H1 (cell line): ENCODE data around the gene MED12L. TPM values are rescaled to one million over a fixed set of nuclear protein-coding genes. Genes with fewer than 3 reads are reported as not detected.

Experiments
- CTCF ChIA-PET: fragments of 300-600 bp; sonication (Branson Sonifier 250); formaldehyde crosslinking; loops from one replicate; lab custom pipeline; 2021; ENCODE audit not compliant: partially characterized antibody; lab: Charles Lee
- POLR2A ChIA-PET: fragments of 300-600 bp; sonication (Branson Sonifier 250); formaldehyde crosslinking; loops from one replicate; lab custom pipeline; 2021; ENCODE audit warnings: inconsistent platforms; ENCODE audit not compliant: partially characterized antibody; lab: Charles Lee
- DNase-seq, 2 experiments: peaks; one replicate each; pipeline versions ENCODE4 v3.0.0 to v3.0.0-alpha.2; 2010 to 2022; ENCODE audit warnings: low spot score in 2 of 2, low read depth in 1 of 2, mixed read lengths in 1 of 2
- FAIRE-seq: peaks from 2 replicates; lab custom pipeline; 2011; peaks lifted over from hg19 to GRCh38; lab: Jason Lieb, UNC
- H2AFZ ChIP-seq: 2 replicates; pipeline ENCODE4 v1.8.1; 2012; ENCODE audit warnings: low read length, inconsistent platforms
- H2AK5ac ChIP-seq: 2 replicates; pipeline ENCODE4 v1.6.1; 2013; ENCODE audit warnings: low read depth, low read length
- H2BK120ac ChIP-seq: replicated peaks from 2 replicates; pipeline ENCODE3; 2013; ENCODE audit warnings: low read depth, low read length, inconsistent platforms
- H2BK12ac ChIP-seq: 2 replicates; pipeline ENCODE4 v1.6.1; 2013; ENCODE audit warnings: low read depth, low read length
- H2BK15ac ChIP-seq: 2 replicates; pipeline ENCODE4 v1.6.1; 2013; ENCODE audit warnings: low read length
- H2BK20ac ChIP-seq: 2 replicates; pipeline ENCODE4 v1.6.1; 2013; ENCODE audit warnings: low read length
- H2BK5ac ChIP-seq: 2 replicates; pipeline ENCODE4 v1.6.1; 2013; ENCODE audit warnings: low read depth, low read length
- H3K14ac ChIP-seq: 2 replicates; pipeline ENCODE4 v1.6.1; 2013; ENCODE audit warnings: inconsistent platforms; ENCODE audit not compliant: insufficient read length
- H3K18ac ChIP-seq: 2 replicates; pipeline ENCODE4 v1.6.1; 2013; ENCODE audit warnings: low read length; ENCODE audit errors: extremely low read depth
- H3K23ac ChIP-seq: 2 replicates; pipeline ENCODE4 v1.6.1; 2013; ENCODE audit warnings: inconsistent platforms; ENCODE audit not compliant: insufficient read length
- H3K23me2 ChIP-seq: 2 replicates; pipeline ENCODE4 v1.6.1; 2013; ENCODE audit warnings: low read depth, low read length
- H3K27ac ChIP-seq: 2 replicates; pipeline ENCODE4 v1.6.1; 2011; ENCODE audit warnings: low read depth, low read length, inconsistent platforms
- H3K27me3 ChIP-seq, 4 experiments: replicated peaks in 1 of 4; 1 replicate in 1 of 4; 2 replicates in 3 of 4; pipeline versions ENCODE4 v1.6.1 to v1.8.1; 2011 to 2013; ENCODE audit warnings: low read length in 3 of 4, mild to moderate bottlenecking in 3 of 4, inconsistent platforms in 2 of 4, mixed read lengths in 2 of 4, moderate library complexity in 1 of 4; ENCODE audit not compliant: control insufficient read depth in 3 of 4, insufficient read depth in 3 of 4; ENCODE audit errors: extremely low read depth in 1 of 4
- H3K36me3 ChIP-seq, 4 experiments: 2 replicates each; pipeline versions ENCODE4 v1.6.1 to v1.8.1; 2011 to 2013; ENCODE audit warnings: mild to moderate bottlenecking in 4 of 4, low read length in 3 of 4, moderate library complexity in 2 of 4, control low read depth in 1 of 4, inconsistent platforms in 1 of 4; ENCODE audit not compliant: insufficient read depth in 4 of 4, control insufficient read depth in 2 of 4
- H3K4ac ChIP-seq: replicated peaks from 2 replicates; pipeline ENCODE3; 2013; ENCODE audit warnings: low read length, low read depth, mixed read lengths, inconsistent platforms; ENCODE audit not compliant: insufficient read length
- H3K4me1 ChIP-seq, 4 experiments: replicated peaks in 1 of 4; 1 replicate in 1 of 4; 2 replicates in 3 of 4; pipeline versions ENCODE4 v1.6.1 to v1.8.1; 2011 to 2013; ENCODE audit warnings: low read length in 3 of 4, inconsistent platforms in 2 of 4, mixed read lengths in 1 of 4; ENCODE audit not compliant: insufficient read depth in 4 of 4, control insufficient read depth in 3 of 4
- H3K4me2 ChIP-seq, 2 experiments: 2 replicates each; pipeline versions ENCODE4 v1.6.1 to v1.8.1; 2011 to 2013; ENCODE audit warnings: low read depth in 2 of 2, low read length in 2 of 2, control low read depth in 1 of 2, inconsistent platforms in 1 of 2, mild to moderate bottlenecking in 1 of 2; ENCODE audit not compliant: insufficient read depth in 1 of 2
- H3K4me3 ChIP-seq, 4 experiments: fragments of 200-600, 300-600 bp in 1 of 4; sonication (generic), shearing (Covaris generic), sonication (Bioruptor Twin) in 1 of 4; 2 replicates each; pipeline versions ENCODE4 v1.5.1 to v1.8.1; 2011 to 2016; ENCODE audit warnings: low read length in 4 of 4, low read depth in 3 of 4, control low read depth in 2 of 4, inconsistent platforms in 2 of 4, mild to moderate bottlenecking in 2 of 4, mixed read lengths in 1 of 4, moderate library complexity in 1 of 4; ENCODE audit not compliant: insufficient read depth in 2 of 4; ENCODE audit errors: extremely low read depth in 1 of 4
- H3K56ac ChIP-seq: replicated peaks from 2 replicates; pipeline ENCODE3; 2013; ENCODE audit warnings: low read depth, mild to moderate bottlenecking, mixed read lengths, low read length, inconsistent platforms; ENCODE audit not compliant: insufficient read length
- H3K79me1 ChIP-seq: 2 replicates; pipeline ENCODE4 v1.6.1; 2013; ENCODE audit warnings: low read depth, low read length, control low read depth
- H3K79me2 ChIP-seq, 2 experiments: 2 replicates each; pipeline versions ENCODE4 v1.6.1 to v1.8.1; 2012 to 2013; ENCODE audit warnings: low read length in 2 of 2, mild to moderate bottlenecking in 2 of 2, inconsistent platforms in 1 of 2; ENCODE audit not compliant: insufficient read depth in 2 of 2, control insufficient read depth in 1 of 2
- H3K9ac ChIP-seq, 4 experiments: replicated peaks in 1 of 4; 1 replicate in 1 of 4; 2 replicates in 3 of 4; pipeline versions ENCODE4 v1.6.1 to v1.8.1; 2011 to 2013; ENCODE audit warnings: low read depth in 3 of 4, low read length in 3 of 4, control low read depth in 2 of 4, mild to moderate bottlenecking in 2 of 4, moderate library complexity in 2 of 4, inconsistent platforms in 1 of 4; ENCODE audit errors: extremely low read depth in 1 of 4
- H3K9me3 ChIP-seq, 2 experiments: 2 replicates each; pipeline versions ENCODE4 v1.6.1 to v1.8.1; 2012 to 2013; ENCODE audit warnings: mild to moderate bottlenecking in 2 of 2, moderate library complexity in 2 of 2, control low read depth in 1 of 2, inconsistent platforms in 1 of 2, low read depth in 1 of 2, low read length in 1 of 2, mixed read lengths in 1 of 2; ENCODE audit not compliant: insufficient read depth in 2 of 2
- H4K20me1 ChIP-seq, 2 experiments: replicated peaks in 1 of 2; 2 replicates each; pipeline versions ENCODE3 to v1.8.1; 2011 to 2013; ENCODE audit warnings: inconsistent platforms in 2 of 2, low read length in 2 of 2, mild to moderate bottlenecking in 1 of 2; ENCODE audit not compliant: insufficient read depth in 2 of 2, control insufficient read depth in 1 of 2
- H4K5ac ChIP-seq: 2 replicates; pipeline ENCODE4 v1.6.1; 2013; ENCODE audit warnings: low read length, low read depth, mixed read lengths, inconsistent platforms; ENCODE audit not compliant: insufficient read length
- H4K8ac ChIP-seq: 2 replicates; pipeline ENCODE4 v1.8.0; 2013; ENCODE audit warnings: mild to moderate bottlenecking, moderate library complexity, low read length, inconsistent platforms; ENCODE audit not compliant: insufficient read depth; ENCODE audit errors: extremely low read depth
- H4K91ac ChIP-seq: replicated peaks from 2 replicates; pipeline ENCODE3; 2013; ENCODE audit warnings: low read length, mixed read lengths, inconsistent platforms; ENCODE audit not compliant: insufficient read length
- EZH2 ChIP-seq: fragments of 200-600 bp; sonication (generic); IDR thresholded peaks from 2 replicates; pipeline ENCODE4 v1.7.1; 2012; ENCODE audit warnings: low read depth, mild to moderate bottlenecking, moderate library complexity, low read length, inconsistent platforms; ENCODE audit not compliant: severe bottlenecking
- FOSL1 ChIP-seq: IDR thresholded peaks from 2 replicates; pipeline ENCODE4 v1.6.1; 2011; ENCODE audit warnings: mild to moderate bottlenecking, low read depth, low read length, moderate library complexity; ENCODE audit not compliant: insufficient read depth
- GTF2F1 ChIP-seq: IDR thresholded peaks from 2 replicates; pipeline ENCODE4 v1.6.1; 2012; ENCODE audit warnings: low read depth, low read length, improper control_type of control experiment, borderline replicate concordance
- HDAC6 ChIP-seq: IDR thresholded peaks from one replicate; pipeline ENCODE4 v1.7.1; 2012; ENCODE audit warnings: low read depth, mild to moderate bottlenecking, inconsistent platforms, low read length, moderate library complexity
- SIRT6 ChIP-seq: IDR thresholded peaks from one replicate; pipeline ENCODE4 v1.7.1; 2012; ENCODE audit warnings: low read length, inconsistent platforms
- TAF7 ChIP-seq: optimal IDR thresholded peaks from 2 replicates; pipeline ENCODE3; 2011; ENCODE audit warnings: low read depth, mild to moderate bottlenecking, inconsistent platforms, low read length, moderate library complexity, borderline replicate concordance
- TCF12 ChIP-seq: IDR thresholded peaks from 2 replicates; pipeline ENCODE4 v1.6.1; 2011; ENCODE audit warnings: low read depth, mild to moderate bottlenecking, low read length
- TEAD4 ChIP-seq: IDR thresholded peaks from 2 replicates; pipeline ENCODE4 v1.6.1; 2012; ENCODE audit warnings: low read depth, low read length, inconsistent platforms, mixed read lengths
- ZNF274 ChIP-seq: IDR thresholded peaks from 2 replicates; pipeline ENCODE4 v1.7.0; 2012; ENCODE audit warnings: low read length, borderline replicate concordance; ENCODE audit errors: extremely low read depth
- WGBS, 2 experiments: shearing (Covaris generic) in 1 of 2; methylation state at CpG; one replicate each; pipeline versions ENCODE4 v1.1.6 to v1.1.7; 2013 to 2015; ENCODE audit warnings: low lambda C conversion rate in 2 of 2, mixed read lengths in 2 of 2, inconsistent platforms in 1 of 2, low coverage in 1 of 2, missing lambda C conversion rate in 1 of 2; ENCODE audit not compliant: insufficient replicate concordance in 2 of 2, insufficient coverage in 1 of 2, insufficient read length in 1 of 2; ENCODE audit errors: extremely low coverage in 1 of 2, missing lambda C conversion rate in 1 of 2; 5-methylcytosine and 5-hydroxymethylcytosine counted together
- polyA plus RNA-seq, 7 experiments: library from polyadenylated mRNA; depleted of rRNA in 3 of 7; stranded (reverse) in 5 of 7; unstranded in 2 of 7; fragments of >200 nt in 5 of 7; fragments of 200-250 nt in 2 of 7; gene quantifications; 1 replicate in 5 of 7; 2 replicates in 1 of 7; 4 replicates in 1 of 7; pipeline versions ENCODE4 v1.2.1 to v1.2.3, GENCODE V29; 2011 to 2013; ENCODE audit warnings: missing spikeins in 2 of 7, mixed read lengths in 2 of 7
- total RNA-seq: library from RNA; stranded (reverse); fragmentation: NEBNext Ultra II Directional; extraction: Animal tissue kit (Norgen Biotek cat#: 25700); gene quantifications from 2 replicates; pipeline ENCODE4 v1.2.1, GENCODE V29; 2021
- TF ChIP-seq, protein P1 (sequence below): IDR thresholded peaks from 2 replicates; pipeline ENCODE4 v1.6.1; 2011; ENCODE audit warnings: low read depth, mild to moderate bottlenecking, low read length; ENCODE audit not compliant: insufficient read depth
- TF ChIP-seq, protein P2 (sequence below), 3 experiments: IDR thresholded peaks; 1 replicate in 2 of 3; 2 replicates in 1 of 3; pipeline versions ENCODE4 v1.5.1 to v1.6.1; 2011; ENCODE audit warnings: low read length in 3 of 3, mild to moderate bottlenecking in 3 of 3, inconsistent platforms in 2 of 3, low read depth in 1 of 3, moderate library complexity in 1 of 3; ENCODE audit not compliant: insufficient read depth in 1 of 3; ENCODE audit errors: control extremely low read depth in 1 of 3

The MED12L gene
- total and polyA plus RNA-seq, 2 of the 8 experiments (the other 6 are each of a cell fraction or from before 2014, with no cell fraction given): 3.6 to 26.2 TPM

DNA sequence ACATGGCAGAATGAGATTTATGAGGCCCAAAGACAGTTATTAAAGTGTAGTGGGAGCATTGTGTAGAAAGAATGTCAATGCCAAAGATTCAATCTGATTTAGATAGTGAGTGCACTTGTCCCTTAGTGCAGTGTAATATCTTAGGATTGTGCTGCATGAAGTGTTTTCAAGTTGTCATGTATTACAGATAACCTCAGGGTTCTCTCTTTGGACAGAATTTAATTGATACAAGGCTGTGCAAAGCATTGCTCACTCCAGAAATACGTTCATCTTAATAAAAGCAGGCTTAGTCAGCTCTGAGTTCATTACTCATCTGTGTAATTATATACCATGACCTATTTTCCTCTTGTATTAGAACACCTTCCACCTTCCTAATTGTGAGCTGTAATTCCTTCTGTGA, 133.6 kb downstream of the MED12L start:
- no peak overlapping the region for H2BK120ac ChIP-seq
- no peak overlapping the region for H4K8ac ChIP-seq
- H3K36me3 ChIP-seq: peaks cover 0 to 5% (median 0%) of the 10 kb centered on the region in 4 experiments; a peak in 1 of 8 replicates
- H4K5ac ChIP-seq: no peak overlapping the region
- no peaks in the 10 kb centered on the region for H3K23me2 ChIP-seq
- H3K9ac ChIP-seq: no peak overlapping the region
- H4K91ac ChIP-seq: no peak overlapping the region
- POLR2A ChIA-PET: no interaction called here
- H4K20me1 ChIP-seq: no peaks in the 10 kb centered on the region
- no peak overlapping the region for H3K4me3 ChIP-seq
- DNase-seq: no peak
- H2BK12ac ChIP-seq: no peak overlapping the region
- no peak overlapping the region for H3K23ac ChIP-seq
- H2BK5ac ChIP-seq: no peak overlapping the region
- H3K4me1 ChIP-seq: peaks cover 0 to 6% (median 4%) of the 10 kb centered on the region in 4 experiments; a peak in 4 of 7 replicates
- FAIRE-seq: no peak
- H3K4ac ChIP-seq: no peak overlapping the region
- H3K18ac ChIP-seq: no peak overlapping the region
- no peaks in the 10 kb centered on the region for H3K79me1 ChIP-seq
- no peak overlapping the region for H2AFZ ChIP-seq
- no peaks in the 10 kb centered on the region; a peak in 1 of 4 replicates for H3K9me3 ChIP-seq
- H2BK20ac ChIP-seq: no peak overlapping the region
- H3K27ac ChIP-seq: no peak overlapping the region
- WGBS, 2 experiments: 92% methylated on average over 1 of the region's 1 CpG; no CpG with 5 or more reads in 1 of the 2 experiments
- H3K27me3 ChIP-seq: no peaks in the 10 kb centered on the region
- CTCF ChIA-PET: interaction anchor here (0.6 to 2.7 kb wide), 7 partner anchors 10 to 597 kb away, joined by 3 to 9 read pairs (median 4); partner anchors contain the start of gene P2RY13
- H2BK15ac ChIP-seq: no peak overlapping the region
- H3K56ac ChIP-seq: no peak overlapping the region
- no peak overlapping the region for H2AK5ac ChIP-seq
- H3K79me2 ChIP-seq: no peaks in the 10 kb centered on the region
- no peak overlapping the region for H3K4me2 ChIP-seq
- no peak overlapping the region for H3K14ac ChIP-seq
- TF ChIP-seq TAF7 (no peak), SIRT6 (no peak), GTF2F1 (no peak), TEAD4 (no peak), HDAC6 (no peak), ZNF274 (no peak), FOSL1 (no peak), EZH2 (no peak), TCF12 (no peak)
- TF ChIP-seq, protein P1, sequence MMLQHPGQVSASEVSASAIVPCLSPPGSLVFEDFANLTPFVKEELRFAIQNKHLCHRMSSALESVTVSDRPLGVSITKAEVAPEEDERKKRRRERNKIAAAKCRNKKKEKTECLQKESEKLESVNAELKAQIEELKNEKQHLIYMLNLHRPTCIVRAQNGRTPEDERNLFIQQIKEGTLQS: no peak
- TF ChIP-seq, protein P2, sequence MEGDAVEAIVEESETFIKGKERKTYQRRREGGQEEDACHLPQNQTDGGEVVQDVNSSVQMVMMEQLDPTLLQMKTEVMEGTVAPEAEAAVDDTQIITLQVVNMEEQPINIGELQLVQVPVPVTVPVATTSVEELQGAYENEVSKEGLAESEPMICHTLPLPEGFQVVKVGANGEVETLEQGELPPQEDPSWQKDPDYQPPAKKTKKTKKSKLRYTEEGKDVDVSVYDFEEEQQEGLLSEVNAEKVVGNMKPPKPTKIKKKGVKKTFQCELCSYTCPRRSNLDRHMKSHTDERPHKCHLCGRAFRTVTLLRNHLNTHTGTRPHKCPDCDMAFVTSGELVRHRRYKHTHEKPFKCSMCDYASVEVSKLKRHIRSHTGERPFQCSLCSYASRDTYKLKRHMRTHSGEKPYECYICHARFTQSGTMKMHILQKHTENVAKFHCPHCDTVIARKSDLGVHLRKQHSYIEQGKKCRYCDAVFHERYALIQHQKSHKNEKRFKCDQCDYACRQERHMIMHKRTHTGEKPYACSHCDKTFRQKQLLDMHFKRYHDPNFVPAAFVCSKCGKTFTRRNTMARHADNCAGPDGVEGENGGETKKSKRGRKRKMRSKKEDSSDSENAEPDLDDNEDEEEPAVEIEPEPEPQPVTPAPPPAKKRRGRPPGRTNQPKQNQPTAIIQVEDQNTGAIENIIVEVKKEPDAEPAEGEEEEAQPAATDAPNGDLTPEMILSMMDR (IDR thresholded peaks at IDR 0.05; ENCODE audit: control extremely low read depth in 1 of 3, insufficient read depth in 1 of 3, low read depth in 1 of 3, low read length in 3 of 3): no peak
